Activated T-helper 1 cell treated with anti-CD3 and anti-CD28 coated beads, Interleukin-12 subunit alpha, Interleukin-12 subunit beta, Interleukin-2, Interleukin-4 antibody, amounts not matched to agents 30 ng/mL and 10 ng/mL and 1 ng/mL, durations not matched to agents 14 hours and 24 hours and 36 hours (primary cell): ENCODE measurements around the gene GTF2F2. TPM values are rescaled to one million over a fixed set of nuclear protein-coding genes. Genes with fewer than 3 reads are reported as not detected.
A peak's percentile ranks its signal among the peaks of the same experiment; 100 is the strongest.

Experiments used
- DNase-seq: peaks from one replicate; pipeline ENCODE4 v3.0.0; 2021; ENCODE audit warnings: low spot score
- H3K27ac Mint-ChIP-seq: one replicate; pipeline ENCODE4 v1.8.0; 2021; ENCODE audit warnings: mild to moderate bottlenecking, mixed read lengths
- H3K27me3 Mint-ChIP-seq: one replicate; pipeline ENCODE4 v1.8.0; 2022; ENCODE audit warnings: mild to moderate bottlenecking, moderate library complexity, mixed read lengths; ENCODE audit not compliant: insufficient read depth
- H3K36me3 Mint-ChIP-seq: one replicate; pipeline ENCODE4 v1.8.0; 2021; ENCODE audit warnings: low read depth, mixed read lengths
- H3K4me1 Mint-ChIP-seq: one replicate; pipeline ENCODE4 v1.8.0; 2021; ENCODE audit warnings: low read depth, mixed read lengths
- H3K4me3 Mint-ChIP-seq: one replicate; pipeline ENCODE4 v1.8.0; 2021; ENCODE audit warnings: mild to moderate bottlenecking, moderate library complexity, mixed read lengths
- H3K9me3 Mint-ChIP-seq: one replicate; pipeline ENCODE4 v1.8.0; 2021; ENCODE audit warnings: mixed read lengths
- intact Hi-C: fragments of 100-400 bp; cut with micrococcal nuclease; formaldehyde crosslinking; loops from one replicate; pipeline ENCODE4 v1.15.1; 2024
- total RNA-seq: library from RNA; stranded (reverse); gene quantifications from 2 replicates; pipeline ENCODE4 v1.2.3, GENCODE V29; 2022

The GTF2F2 gene
- total RNA-seq: 30.1 and 30.8 TPM in 2 replicates

DNA sequence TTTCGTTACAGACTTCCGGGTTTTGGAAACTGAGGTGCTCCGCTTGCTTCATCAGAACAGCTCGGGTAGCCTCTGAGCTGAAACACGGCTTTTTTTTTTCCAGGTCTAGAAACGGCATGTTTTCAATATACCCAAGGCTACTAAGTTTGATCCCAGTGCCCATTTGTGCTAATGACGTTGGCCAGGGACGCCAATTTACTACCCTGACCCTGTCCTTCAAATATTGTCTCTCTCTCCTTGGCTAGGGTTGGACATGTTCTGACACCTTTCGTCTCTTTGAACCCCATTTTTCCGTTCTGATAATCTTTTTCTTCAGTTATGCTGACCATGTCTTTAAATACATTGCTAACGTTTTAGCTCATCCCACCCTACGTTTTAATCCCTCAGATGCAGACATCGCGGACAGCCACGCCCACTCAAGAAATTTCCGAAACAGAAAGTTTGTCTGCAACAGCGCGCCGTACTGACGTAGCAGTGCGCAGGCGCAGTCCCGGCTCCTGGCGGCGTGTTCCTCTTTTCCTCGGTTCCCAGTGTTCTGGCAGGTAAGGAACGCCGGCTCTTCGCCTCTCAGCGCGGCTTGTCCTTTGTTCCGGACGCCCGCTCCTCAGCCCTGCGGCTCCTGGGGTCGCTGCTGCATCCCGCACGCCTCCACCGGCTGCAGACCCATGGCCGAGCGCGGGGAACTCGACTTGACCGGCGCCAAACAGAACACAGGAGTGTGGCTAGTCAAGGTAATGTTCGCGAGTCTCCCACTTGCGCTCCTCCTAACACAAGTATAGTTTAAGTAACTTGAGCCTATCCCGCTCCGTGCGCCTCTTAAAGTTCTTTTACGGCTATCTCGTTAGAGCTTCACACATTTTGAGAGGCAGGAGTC, at the start of gene GTF2F2:
TSS of gene GTF2F2 (plus strand) at position 520 of the 874 bp plus-strand sequence. CDS start at position 666, 146 bp downstream.
- Mint-ChIP-seq H3K4me3 (no peak within 1 kb of the TSS), H3K27me3 (no peaks in the 10 kb centered on the region), H3K9me3 (no peaks in the 10 kb centered on the region), H3K27ac (no peak within 1 kb of the TSS), H3K36me3 (peaks cover 2% of the 10 kb centered on the region), H3K4me1 (peaks cover 13% of the 10 kb centered on the region)
- DNase-seq: peak; percentile 85
- intact Hi-C loops: loop anchor here (1.0 to 5.0 kb wide), 10 partner anchors 65 to 638 kb away; partner anchors contain the start of genes COG3, GPALPP1, NUFIP1 and TPT1

DNA sequence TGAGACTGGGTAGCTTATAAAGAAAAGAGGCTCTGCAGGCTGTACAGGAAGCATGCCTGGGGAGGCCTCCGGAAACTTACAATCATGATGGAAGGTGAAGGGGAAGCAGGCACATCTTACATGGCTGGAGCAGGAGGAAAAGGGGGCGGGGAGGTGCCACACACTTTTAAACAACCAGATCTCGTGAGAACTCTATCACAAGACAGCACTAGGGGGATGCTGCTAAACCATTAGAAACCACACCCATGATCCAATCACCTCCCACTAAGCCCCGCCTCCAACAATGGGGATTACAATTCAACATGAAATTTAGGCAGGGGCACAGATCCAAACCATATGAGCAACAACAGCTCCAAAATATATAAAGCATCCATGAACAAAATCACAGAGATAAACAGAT, 46.5 kb upstream of the GTF2F2 start:
- H3K36me3 Mint-ChIP-seq: no peaks in the 10 kb centered on the region
- intact Hi-C loops: no loop called here

DNA sequence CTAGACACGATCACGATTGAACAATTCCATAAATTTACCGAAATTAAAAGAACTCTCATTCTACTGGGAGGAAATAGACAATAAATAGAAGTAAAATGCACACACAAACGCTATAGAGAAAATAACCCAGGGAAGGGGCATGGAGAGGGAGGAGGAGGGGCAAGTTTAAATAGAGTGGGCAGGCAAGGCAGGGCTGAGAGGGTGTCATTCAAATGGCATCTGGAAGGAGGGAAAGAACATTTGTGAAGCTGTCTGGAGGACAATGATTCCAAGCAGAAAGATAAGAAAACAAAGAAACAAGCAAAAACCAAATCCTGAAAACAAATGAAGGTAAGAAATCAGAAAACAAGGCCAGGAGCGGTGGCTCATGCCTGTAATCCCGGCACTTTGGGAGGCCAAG, 45.6 kb upstream of the GTF2F2 start:
- intact Hi-C loops: no loop called here
- Mint-ChIP-seq H3K27me3 (peaks cover 14% of the 10 kb centered on the region), H3K27ac (no peak overlapping the region), H3K4me1 (no peaks in the 10 kb centered on the region), H3K4me3 (no peak overlapping the region), H3K36me3 (no peaks in the 10 kb centered on the region), H3K9me3 (no peaks in the 10 kb centered on the region)
- no peak for DNase-seq

More for the DNA sequence above, 46.5 kb upstream of the GTF2F2 start:
- Mint-ChIP-seq H3K4me3 (no peak overlapping the region), H3K9me3 (no peaks in the 10 kb centered on the region), H3K27me3 (peaks cover 8% of the 10 kb centered on the region), H3K27ac (no peak overlapping the region), H3K4me1 (no peaks in the 10 kb centered on the region)
- no peak for DNase-seq

- DNase-seq: no peak
- no peak overlapping the region for H3K4me3 Mint-ChIP-seq
- intact Hi-C loops: no loop called here
- H3K4me1 Mint-ChIP-seq: no peaks in the 10 kb centered on the region
- H3K27me3 Mint-ChIP-seq: peaks cover 19% of the 10 kb centered on the region
- no peaks in the 10 kb centered on the region for H3K9me3 Mint-ChIP-seq
- H3K27ac Mint-ChIP-seq: no peak overlapping the region
- H3K36me3 Mint-ChIP-seq: no peaks in the 10 kb centered on the region
These were observed 42.3 kb upstream of the GTF2F2 start for GRCh38 chr13:45078003-45078402.

DNA sequence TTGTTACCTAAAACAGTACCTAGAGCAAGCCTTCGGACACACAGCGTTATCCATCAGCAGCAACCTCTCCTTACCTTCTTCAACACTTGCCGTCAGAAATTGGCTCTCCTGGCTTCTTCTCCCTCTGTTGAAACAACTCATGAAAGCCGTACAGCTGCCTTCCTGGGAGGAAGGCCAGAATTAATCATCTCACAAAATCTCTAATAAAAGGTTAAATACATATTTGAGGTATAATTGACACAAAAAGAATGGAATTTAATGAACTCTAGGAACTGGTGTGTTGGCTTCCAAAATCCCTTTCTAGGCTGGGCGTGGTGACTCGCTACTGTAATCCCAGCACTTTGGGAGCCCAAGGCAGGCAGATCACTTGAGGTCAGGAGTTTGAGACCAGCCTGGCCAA, 37.3 kb upstream of the GTF2F2 start:
- H3K27ac Mint-ChIP-seq: no peak overlapping the region
- intact Hi-C loops: no loop called here
- H3K27me3 Mint-ChIP-seq: peaks cover 15% of the 10 kb centered on the region
- DNase-seq: no peak
- no peaks in the 10 kb centered on the region for H3K4me1 Mint-ChIP-seq
- no peak overlapping the region for H3K4me3 Mint-ChIP-seq
- no peaks in the 10 kb centered on the region for H3K9me3 Mint-ChIP-seq
- H3K36me3 Mint-ChIP-seq: no peaks in the 10 kb centered on the region

DNA sequence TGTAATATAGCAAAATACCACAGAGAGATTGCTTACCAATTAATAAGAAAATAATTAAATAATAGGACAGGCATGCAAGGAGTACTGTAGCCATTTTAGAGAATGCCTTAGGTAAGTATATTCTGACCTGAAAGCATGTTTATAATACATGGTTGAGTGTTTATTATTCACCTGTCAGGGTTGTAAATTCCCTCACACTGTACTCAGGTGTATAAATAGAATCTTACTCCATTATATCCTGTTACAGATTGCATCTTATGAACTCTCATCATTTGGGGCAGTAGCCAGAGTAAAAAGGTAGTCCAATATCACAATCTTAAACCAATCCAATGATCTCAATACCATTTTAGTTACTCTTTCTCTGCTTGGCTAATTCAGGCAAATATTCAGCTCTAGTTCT, 35.8 kb upstream of the GTF2F2 start:
- H3K27me3 Mint-ChIP-seq: peaks cover 7% of the 10 kb centered on the region
- H3K4me3 Mint-ChIP-seq: no peak overlapping the region
- H3K27ac Mint-ChIP-seq: no peak overlapping the region
- intact Hi-C loops: no loop called here
- H3K9me3 Mint-ChIP-seq: no peaks in the 10 kb centered on the region
- no peak for DNase-seq
- no peaks in the 10 kb centered on the region for H3K36me3 Mint-ChIP-seq
- H3K4me1 Mint-ChIP-seq: no peaks in the 10 kb centered on the region

DNA sequence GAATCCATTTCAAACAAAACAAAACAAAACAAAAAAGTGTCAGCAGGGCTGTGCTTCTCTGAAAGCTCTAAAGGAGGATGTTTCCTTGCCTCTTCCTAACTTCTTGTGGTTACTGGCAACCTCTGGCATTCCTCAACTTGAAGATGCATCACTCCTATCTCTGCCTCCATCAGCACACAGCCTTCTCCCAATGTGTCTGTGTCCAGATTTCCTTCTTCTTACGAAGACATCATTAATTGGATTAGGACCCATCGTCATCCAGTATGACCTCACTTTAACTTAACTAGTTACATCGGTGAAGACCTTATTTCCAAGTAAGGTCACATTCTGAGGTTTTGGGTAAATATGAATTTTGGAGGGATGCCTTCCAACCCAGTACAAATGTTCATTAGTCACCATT, 33.8 kb upstream of the GTF2F2 start:
- Mint-ChIP-seq H3K4me3 (no peak overlapping the region), H3K36me3 (no peaks in the 10 kb centered on the region), H3K4me1 (no peaks in the 10 kb centered on the region), H3K27me3 (peaks cover 9% of the 10 kb centered on the region), H3K9me3 (no peaks in the 10 kb centered on the region), H3K27ac (no peak overlapping the region)
- intact Hi-C loops: no loop called here
- no peak for DNase-seq

GRCh38 chr13:45092663-45093062, 27.6 kb upstream of the GTF2F2 start:
- no peaks in the 10 kb centered on the region for H3K9me3 Mint-ChIP-seq
- DNase-seq: no peak
- no peak overlapping the region for H3K4me3 Mint-ChIP-seq
- H3K27me3 Mint-ChIP-seq: peaks cover 19% of the 10 kb centered on the region
- intact Hi-C loops: no loop called here
- no peaks in the 10 kb centered on the region for H3K4me1 Mint-ChIP-seq
- H3K27ac Mint-ChIP-seq: no peak overlapping the region
- no peaks in the 10 kb centered on the region for H3K36me3 Mint-ChIP-seq

- peaks cover 1% of the 10 kb centered on the region for H3K27me3 Mint-ChIP-seq
- H3K27ac Mint-ChIP-seq: no peak overlapping the region
- H3K4me1 Mint-ChIP-seq: no peaks in the 10 kb centered on the region
These were observed 19.6 kb upstream of the GTF2F2 start for GRCh38 chr13:45100573-45101262.

GRCh38 chr13:45101327-45102018, 18.8 kb upstream of the GTF2F2 start:
- Mint-ChIP-seq H3K27me3 (peaks cover 1% of the 10 kb centered on the region), H3K9me3 (no peaks in the 10 kb centered on the region), H3K27ac (no peak overlapping the region), H3K4me3 (no peak overlapping the region), H3K36me3 (no peaks in the 10 kb centered on the region), H3K4me1 (no peaks in the 10 kb centered on the region)
- no peak for DNase-seq
- intact Hi-C loops: no loop called here

More at GRCh38 chr13:45100573-45101262, 19.6 kb upstream of the GTF2F2 start:
- DNase-seq: no peak
- Mint-ChIP-seq H3K4me3 (no peak overlapping the region), H3K9me3 (no peaks in the 10 kb centered on the region), H3K36me3 (no peaks in the 10 kb centered on the region)
- intact Hi-C loops: no loop called here

DNA sequence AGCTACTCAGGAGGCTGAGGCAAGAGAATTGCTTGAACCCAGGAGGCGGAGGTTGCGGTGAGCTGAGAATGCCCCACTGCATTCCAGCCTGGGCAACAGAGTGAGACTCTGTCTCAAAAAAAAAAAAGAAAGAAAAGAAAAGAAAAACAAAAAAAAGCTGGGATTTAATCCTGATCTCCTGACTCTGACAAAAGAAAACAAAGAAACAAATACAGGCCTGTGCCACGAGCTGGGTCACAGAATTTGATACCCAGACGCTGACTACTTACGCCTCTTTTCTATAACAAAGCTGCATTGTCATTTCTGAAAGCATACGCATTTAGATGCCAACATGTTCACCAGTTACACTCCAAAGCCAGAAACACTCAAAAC, 18.2 kb upstream of the GTF2F2 start:
- no peak for DNase-seq
- Mint-ChIP-seq H3K9me3 (no peaks in the 10 kb centered on the region), H3K27me3 (peaks cover 4% of the 10 kb centered on the region), H3K27ac (no peak overlapping the region), H3K4me1 (no peaks in the 10 kb centered on the region), H3K4me3 (no peak overlapping the region), H3K36me3 (no peaks in the 10 kb centered on the region)
- intact Hi-C loops: no loop called here

- Mint-ChIP-seq H3K27me3 (peaks cover 4% of the 10 kb centered on the region), H3K9me3 (no peaks in the 10 kb centered on the region)
These were observed 16.9 kb upstream of the GTF2F2 start for GRCh38 chr13:45103449-45103848.

DNA sequence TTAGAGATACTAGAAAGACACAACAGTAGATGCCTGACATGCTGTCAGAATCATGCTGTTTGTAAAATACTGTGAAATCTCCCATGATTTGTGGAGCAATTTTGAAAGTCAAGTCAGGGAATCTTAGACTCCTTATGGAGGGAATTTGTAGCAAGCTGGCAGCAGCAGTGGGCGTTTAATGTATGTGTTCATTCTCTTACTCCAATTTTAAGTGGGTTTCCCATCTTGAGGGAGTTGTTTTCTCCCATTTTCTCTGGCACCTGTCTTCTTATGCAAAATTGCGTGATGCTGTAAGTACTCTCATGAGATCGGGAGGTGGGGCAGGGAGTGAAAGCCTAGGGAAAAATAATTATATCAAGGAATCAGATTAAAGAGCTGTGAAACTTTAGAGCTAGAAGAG, 16.0 kb upstream of the GTF2F2 start:
- intact Hi-C loops: no loop called here
- Mint-ChIP-seq H3K27me3 (peaks cover 4% of the 10 kb centered on the region), H3K36me3 (no peaks in the 10 kb centered on the region), H3K27ac (no peak overlapping the region), H3K9me3 (no peaks in the 10 kb centered on the region), H3K4me1 (peaks cover 4% of the 10 kb centered on the region), H3K4me3 (no peak overlapping the region)
- no peak for DNase-seq

More at GRCh38 chr13:45103449-45103848, 16.9 kb upstream of the GTF2F2 start:
- H3K4me3 Mint-ChIP-seq: no peak overlapping the region
- intact Hi-C loops: no loop called here
- no peak overlapping the region for H3K27ac Mint-ChIP-seq
- no peak for DNase-seq
- H3K4me1 Mint-ChIP-seq: no peaks in the 10 kb centered on the region
- H3K36me3 Mint-ChIP-seq: no peaks in the 10 kb centered on the region
